ENCODE results near the gene THADA.
A peak's percentile ranks its signal among the peaks of the same experiment; 100 is the strongest.
"Not testable (repeated sequence)": the region's sequence is repeated elsewhere in the genome, so short reads cannot be mapped to it uniquely, and the experiment has no call there.

THADA gene

GRCh38 chr2:43303889-43304288 is 291.9 kb downstream of the THADA start:
- no peak overlapping the region for H3K4me3 ChIP-seq (ENCODE audit: low read depth, low read length)
- DNase-seq (ENCODE audit: low read depth), result no peak
- TF ChIP-seq CTCF (IDR thresholded peaks at IDR 0.05; ENCODE audit: insufficient read depth, low read depth, low read length, missing control alignments), result no peak

- no peak for TF ChIP-seq CTCF (IDR thresholded peaks at IDR 0.05; ENCODE audit: insufficient read depth, low read depth, low read length, missing control alignments)
- H3K4me3 ChIP-seq (ENCODE audit: low read depth, low read length), result no peak overlapping the region
- DNase-seq (ENCODE audit: low read depth), result peak; percentile 40
Measured at GRCh38 chr2:43302961-43303494, 292.8 kb downstream of the THADA start.

- DNase-seq (ENCODE audit: low read depth), result no peak
- no peak for TF ChIP-seq CTCF (IDR thresholded peaks at IDR 0.05; ENCODE audit: insufficient read depth, low read depth, low read length, missing control alignments)
- H3K4me3 ChIP-seq (ENCODE audit: low read depth, low read length), result no peak overlapping the region
Measured at GRCh38 chr2:43302182-43302960, 293.5 kb downstream of the THADA start.

GRCh38 chr2:43300781-43301583 is 294.9 kb downstream of the THADA start:
- DNase-seq (ENCODE audit: low read depth), result no peak
- no peak overlapping the region for H3K4me3 ChIP-seq (ENCODE audit: low read depth, low read length)
- no peak for TF ChIP-seq CTCF (IDR thresholded peaks at IDR 0.05; ENCODE audit: insufficient read depth, low read depth, low read length, missing control alignments)

- TF ChIP-seq CTCF (IDR thresholded peaks at IDR 0.05; ENCODE audit: insufficient read depth, low read depth, low read length, missing control alignments), result no peak
Measured at GRCh38 chr2:43300222-43300621, 295.6 kb downstream of the THADA start.

GRCh38 chr2:43298500-43298899 is 297.3 kb downstream of the THADA start:
- no peak for TF ChIP-seq CTCF (IDR thresholded peaks at IDR 0.05; ENCODE audit: insufficient read depth, low read depth, low read length, missing control alignments)
- no peak overlapping the region for H3K4me3 ChIP-seq (ENCODE audit: low read depth, low read length)

More at GRCh38 chr2:43300222-43300621, 295.6 kb downstream of the THADA start:
- no peak for DNase-seq (ENCODE audit: low read depth)
- H3K4me3 ChIP-seq (ENCODE audit: low read depth, low read length), result no peak overlapping the region

GRCh38 chr2:43297740-43298139 is 298.1 kb downstream of the THADA start:
- H3K4me3 ChIP-seq (ENCODE audit: low read depth, low read length); DNase-seq (ENCODE audit: low read depth): not testable (repeated sequence)

More at GRCh38 chr2:43298500-43298899, 297.3 kb downstream of the THADA start:
- DNase-seq (ENCODE audit: low read depth), result no peak

Data from GM12865 (cell line).